GM19438 (cell line): Measurements from ENCODE around the gene TMEM8B.

Experiments used
- ATAC-seq: cut with Tn5 transposase; IDR thresholded peaks from one replicate; pipeline ENCODE4 v1.9.1; 2021; ENCODE audit warnings: low read depth; ENCODE audit not compliant: unreplicated experiment

TMEM8B gene, protein sequence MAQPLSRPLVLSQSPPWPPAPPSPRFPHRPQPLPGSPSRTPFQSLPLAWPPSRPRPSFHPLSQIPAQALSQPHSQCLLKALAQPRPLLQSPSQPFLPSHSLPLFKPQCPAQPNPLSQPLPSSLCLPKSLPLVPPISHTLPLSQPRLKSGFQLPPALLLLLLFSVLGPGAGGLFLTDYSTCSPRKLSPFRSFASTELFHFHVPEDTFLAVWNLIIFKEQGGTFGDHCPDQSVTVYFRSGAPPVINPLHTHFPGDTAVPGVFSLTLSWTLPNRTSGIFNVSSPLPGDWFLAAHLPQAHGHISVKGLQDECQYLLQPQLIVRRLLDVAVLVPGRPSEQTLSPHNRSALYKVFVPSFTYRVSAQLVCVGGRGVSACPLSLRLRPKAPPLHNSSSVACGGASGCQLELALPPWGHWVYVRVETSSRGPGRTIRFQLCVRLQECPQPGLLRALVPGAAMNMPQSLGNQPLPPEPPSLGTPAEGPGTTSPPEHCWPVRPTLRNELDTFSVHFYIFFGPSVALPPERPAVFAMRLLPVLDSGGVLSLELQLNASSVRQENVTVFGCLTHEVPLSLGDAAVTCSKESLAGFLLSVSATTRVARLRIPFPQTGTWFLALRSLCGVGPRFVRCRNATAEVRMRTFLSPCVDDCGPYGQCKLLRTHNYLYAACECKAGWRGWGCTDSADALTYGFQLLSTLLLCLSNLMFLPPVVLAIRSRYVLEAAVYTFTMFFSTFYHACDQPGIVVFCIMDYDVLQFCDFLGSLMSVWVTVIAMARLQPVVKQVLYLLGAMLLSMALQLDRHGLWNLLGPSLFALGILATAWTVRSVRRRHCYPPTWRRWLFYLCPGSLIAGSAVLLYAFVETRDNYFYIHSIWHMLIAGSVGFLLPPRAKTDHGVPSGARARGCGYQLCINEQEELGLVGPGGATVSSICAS

DNA sequence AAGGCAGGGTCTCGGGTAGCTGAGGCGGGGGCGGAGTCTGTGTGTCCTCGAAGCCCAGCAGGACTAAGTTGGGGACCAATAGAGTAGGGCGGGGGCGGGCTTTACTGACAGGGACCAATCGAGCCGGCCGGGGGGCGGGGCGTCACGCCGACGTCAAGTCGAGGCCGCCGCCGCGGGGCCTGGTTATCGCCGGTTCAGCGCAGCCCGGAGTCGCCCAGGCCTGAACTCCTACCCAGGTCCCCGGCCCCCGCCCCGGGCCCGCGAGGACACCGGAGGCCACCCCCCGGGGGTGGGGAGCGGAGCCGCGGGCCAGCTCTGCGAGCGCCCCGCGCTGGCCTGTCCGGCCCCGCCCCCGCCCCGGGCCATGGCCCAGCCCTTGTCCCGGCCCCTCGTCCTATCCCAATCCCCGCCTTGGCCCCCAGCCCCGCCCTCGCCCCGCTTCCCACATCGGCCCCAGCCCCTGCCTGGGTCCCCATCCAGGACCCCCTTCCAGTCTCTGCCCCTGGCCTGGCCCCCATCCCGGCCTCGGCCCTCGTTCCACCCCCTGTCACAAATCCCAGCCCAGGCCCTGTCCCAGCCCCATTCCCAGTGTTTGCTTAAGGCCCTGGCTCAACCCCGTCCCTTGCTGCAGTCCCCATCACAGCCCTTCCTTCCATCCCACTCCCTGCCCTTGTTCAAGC lies at the start of gene TMEM8B:
Gene TMEM8B, plus strand, starts transcription at position 145 of the 680 bp plus-strand sequence. Its CDS starts 220 bp downstream, at position 365.
- ATAC-seq, result peak; percentile 73

DNA sequence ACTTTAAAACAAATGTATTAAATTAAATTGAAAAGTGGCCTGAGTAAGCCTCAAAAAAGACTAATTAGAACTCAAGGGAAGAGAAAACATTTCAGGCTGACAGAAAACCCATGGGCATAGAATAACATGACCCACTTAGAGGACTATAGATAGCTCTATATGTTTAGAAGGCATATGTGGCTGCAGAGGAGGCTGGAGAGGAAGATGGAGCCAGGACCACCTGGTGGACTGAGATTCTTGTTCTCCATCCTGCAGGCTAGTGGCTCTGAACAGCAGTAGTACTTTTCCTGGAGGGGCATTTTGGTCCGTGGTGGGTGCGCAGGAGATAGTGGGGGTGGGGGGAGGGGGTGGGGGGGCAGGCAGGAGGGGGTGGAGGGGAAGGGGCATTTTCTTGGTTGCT lies 48.0 kb upstream of the TMEM8B start:
- ATAC-seq, result no peak

DNA sequence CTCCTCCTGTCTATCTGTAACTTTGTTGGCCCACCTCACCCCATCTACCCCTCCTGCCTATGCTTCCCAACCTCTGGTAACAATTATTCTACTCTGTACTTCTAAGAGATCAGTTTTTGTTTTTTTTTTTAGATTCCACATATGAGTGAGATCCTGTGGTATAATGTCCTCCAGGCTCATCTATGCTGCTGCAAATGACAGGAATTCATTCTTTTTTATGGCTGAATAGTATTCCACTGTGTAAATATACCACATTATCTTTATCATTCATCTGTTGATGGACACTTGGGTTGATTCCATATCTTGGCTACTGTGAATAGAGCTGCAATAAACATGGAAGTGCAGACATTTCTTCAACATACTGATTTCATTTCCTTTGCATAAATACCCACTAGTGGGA lies 45.6 kb upstream of the TMEM8B start:
- ATAC-seq, result no peak

DNA sequence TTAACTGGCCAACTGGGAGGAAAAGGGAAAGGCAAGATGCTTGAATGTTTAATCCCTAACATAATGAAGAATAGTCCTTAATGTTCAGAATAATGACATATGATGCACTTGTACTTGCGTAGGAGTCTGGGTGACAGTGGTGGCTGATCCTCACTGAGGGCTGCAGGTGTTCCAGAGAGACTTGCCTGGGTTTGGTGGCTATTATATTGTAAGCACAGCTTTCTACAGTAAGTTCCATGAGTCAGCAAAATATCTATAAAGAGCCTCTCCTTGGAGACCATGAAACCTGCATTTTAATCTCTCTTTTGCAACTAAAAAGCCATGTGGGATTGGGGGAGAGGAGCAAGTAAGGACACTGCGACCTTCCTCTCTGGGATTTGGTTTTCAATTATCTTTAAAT lies 39.5 kb upstream of the TMEM8B start:
- no peak for ATAC-seq

DNA sequence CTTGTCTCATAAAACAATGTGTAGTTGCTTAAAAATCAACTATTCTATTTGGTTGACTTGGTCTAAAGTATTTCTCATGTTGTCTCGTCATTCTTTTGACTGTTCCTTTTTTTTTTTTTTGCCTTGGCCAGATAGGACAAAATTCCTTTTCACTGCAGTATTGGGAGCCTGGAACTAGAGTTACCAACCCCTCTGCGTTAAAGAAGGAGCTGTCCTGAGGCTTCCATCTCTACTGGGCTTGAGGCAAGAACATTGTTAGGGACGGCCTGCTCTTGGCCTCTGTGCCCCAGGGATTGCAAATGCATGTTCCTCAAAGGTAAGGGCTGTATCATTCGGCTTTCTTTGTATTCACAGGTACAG lies 39.0 kb upstream of the TMEM8B start:
- ATAC-seq, result no peak

DNA sequence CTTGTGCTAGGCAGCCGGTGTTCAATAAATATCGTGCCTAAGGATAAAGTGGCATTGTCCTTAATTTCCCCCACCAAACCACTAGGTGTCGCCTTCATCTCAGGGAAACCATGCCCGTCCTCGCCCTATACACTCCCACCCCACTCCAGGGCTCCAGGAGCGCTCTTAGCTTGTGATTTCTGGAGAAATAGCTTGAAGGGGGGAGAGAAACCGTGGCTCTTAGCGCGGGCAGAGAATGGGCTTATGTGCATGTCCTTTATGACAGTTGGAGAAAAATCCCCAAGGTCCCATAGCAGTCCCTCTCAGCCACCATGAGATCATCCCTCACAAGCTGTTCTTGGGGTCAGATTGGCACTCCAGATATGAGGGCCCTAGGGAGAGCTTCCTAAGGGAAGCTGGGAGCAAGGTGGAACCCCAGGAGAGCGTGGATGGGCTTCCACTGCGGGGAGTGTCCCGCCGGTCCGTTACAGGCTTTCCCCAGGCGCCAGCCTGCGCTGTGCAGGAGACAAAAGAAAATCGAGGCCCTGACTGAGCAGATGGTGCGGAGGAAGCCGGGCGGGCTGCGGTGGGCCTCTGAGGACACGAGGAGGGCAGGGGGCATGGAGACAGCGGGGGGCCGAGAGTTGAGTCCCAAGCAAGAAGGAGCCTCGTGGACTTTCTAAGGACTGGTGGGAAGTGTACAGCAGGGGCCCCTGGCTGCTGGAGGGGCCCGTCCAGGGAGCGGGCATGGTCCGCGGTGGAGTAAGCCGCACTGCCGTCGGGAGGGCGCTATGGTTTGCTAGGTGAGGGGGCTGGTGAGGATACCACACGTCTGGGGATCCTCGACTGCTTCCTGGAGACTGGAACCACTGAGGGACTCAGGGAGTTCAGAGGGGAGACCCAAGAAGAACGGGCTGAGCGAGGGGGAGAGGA lies 38.4 kb upstream of the TMEM8B start:
- ATAC-seq, result no peak

DNA sequence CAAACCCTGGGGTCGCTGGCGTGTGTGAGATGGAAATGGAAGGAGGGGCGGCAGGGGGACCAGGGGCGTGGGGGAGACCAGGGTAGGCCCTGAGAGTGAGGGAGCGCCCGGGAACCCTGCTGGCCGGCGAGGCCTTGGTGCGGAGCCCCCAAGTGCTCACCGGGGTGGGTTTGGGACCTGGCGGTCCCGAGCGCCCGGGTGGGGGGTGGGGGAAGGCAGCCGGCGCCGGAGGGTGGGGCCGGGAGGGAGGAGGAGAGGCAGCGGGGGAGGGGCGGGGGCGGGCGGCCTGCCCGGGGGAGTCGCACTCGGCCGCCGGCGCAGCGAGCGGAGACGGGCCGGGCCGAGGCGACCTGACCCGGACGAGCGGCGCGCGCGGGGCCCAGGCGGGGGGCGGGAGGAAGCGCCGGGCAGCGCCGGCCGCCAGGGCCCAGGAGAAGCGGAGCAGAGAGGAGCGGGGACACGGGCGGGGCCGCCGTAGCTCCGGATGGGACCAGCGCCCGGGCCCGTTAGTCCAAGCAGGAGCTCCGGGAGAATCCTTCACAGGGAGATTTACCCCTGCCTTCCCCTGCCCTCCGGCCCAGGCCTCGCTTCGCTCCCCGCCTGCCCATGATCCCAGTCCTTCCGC lies 37.6 kb upstream of the TMEM8B start, which contains the start of gene NPR2:
Gene NPR2, plus strand, starts transcription at position 295 of the 625 bp plus-strand sequence. CDS start 818 bp downstream, outside the sequence.
- ATAC-seq, result no peak

DNA sequence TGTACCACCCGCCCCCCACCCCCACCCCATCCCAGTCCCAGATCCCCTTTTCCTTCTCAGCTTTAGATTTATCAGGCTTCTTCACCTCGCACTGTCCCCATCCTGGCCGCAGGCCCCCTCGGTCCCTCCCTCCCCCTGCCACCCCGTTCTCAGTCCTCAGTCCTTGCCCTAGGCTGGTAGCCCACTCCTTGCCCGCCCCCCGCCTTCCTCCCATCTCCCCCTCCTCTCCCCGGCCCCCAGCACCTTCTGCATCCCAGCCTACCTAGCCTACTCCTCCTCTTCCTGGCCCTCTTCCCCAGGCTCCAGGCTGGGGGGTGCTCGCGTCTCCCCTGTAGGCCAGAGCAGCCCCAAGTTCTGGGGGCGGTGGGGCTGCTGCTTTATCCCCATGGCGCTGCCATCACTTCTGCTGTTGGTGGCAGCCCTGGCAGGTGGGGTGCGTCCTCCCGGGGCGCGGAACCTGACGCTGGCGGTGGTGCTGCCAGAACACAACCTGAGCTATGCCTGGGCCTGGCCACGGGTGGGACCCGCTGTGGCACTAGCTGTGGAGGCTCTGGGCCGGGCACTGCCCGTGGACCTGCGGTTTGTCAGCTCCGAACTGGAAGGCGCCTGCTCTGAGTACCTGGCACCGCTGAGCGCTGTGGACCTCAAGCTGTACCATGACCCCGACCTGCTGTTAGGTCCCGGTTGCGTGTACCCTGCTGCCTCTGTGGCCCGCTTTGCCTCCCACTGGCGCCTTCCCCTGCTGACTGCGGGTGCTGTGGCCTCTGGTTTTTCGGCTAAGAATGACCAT lies 36.8 kb upstream of the TMEM8B start:
- no peak for ATAC-seq

DNA sequence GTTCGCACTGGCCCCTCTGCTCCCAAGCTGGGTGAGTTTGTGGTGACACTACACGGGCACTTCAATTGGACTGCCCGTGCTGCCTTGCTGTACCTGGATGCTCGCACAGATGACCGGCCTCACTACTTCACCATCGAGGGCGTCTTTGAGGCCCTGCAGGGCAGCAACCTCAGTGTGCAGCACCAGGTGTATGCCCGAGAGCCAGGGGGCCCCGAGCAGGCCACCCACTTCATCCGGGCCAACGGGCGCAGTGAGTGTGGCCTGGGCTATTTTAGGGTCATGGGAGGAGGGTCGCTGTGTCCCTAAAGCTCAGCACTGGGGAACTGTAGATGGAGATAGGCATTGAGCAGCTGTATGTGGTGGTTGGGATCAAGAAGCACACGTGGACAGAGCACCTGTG lies 36.2 kb upstream of the TMEM8B start:
- ATAC-seq, result no peak

DNA sequence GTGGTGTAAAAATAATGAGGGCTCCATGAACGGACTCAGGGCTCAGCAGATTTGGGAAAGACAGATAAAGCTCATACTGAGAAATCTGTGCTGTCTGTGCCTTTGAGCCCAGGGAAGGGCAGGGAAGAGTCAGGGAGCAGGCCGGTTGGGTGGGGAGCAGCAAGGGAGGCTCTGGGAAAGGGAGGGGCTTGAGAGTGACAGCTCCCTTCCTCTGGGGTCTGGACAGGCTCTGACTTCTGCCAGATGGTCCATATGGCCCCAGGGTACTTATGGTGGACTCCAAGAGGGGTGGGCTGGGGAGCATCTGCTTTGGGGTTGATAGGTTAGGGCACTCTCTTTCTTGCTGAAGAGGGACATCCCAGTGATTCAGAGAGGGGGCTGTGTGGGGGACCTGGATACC lies 35.6 kb upstream of the TMEM8B start:
- no peak for ATAC-seq

DNA sequence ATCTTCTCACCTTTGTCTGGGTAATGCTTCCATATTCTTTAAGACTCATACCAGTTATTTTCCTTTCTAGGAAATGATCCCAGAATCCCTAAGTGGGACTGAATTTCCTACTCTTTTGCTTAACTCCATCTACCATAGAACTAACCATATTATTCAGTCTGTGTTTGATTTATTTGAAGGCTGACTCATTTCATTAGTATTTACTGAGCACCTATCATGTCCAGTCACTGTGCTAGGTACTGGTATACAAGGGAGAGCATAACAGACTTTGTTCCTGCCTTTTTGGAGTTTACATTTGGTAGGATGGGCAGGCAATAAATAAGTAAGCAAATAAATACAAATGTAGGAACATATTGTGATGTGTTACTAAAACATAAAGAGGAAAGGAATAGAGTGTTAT lies 33.3 kb upstream of the TMEM8B start:
- no peak for ATAC-seq

DNA sequence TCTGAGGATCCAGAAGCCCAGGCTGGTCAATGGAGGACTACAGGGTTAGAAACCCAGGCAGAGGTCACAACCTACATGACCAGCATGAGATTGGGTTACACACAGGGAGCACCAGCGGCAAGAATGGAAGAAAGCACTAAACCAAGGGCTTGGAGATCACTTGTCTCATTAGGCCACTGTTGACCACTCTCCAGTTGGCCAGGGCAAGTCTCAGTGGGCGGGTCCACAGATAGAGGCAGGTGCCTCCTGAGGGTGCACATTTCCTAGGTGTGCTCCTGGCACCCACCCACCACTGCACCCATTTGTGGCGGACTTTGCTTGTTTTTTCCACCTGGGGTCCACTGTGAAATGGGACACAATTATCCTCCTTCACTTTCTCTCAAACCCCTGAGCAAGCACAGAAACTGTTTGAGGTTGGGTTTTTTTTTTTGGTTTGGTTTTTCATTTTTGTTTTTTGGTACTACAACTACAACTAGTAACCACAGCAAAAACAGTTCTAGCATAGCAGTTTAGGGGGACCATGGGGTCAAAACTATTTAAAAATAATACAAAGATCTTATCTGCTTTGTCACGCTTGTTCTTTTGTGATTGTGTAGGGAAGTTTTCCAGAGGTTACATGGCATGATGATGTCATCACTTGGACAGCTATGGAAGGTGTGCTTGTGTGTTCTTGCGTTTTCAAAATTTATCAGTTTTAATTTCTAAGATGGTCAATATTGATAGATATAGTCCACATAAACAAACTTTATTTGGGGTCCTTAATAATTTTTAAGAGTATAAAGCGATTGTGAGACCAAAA lies 31.5 kb upstream of the TMEM8B start:
- ATAC-seq, result no peak

DNA sequence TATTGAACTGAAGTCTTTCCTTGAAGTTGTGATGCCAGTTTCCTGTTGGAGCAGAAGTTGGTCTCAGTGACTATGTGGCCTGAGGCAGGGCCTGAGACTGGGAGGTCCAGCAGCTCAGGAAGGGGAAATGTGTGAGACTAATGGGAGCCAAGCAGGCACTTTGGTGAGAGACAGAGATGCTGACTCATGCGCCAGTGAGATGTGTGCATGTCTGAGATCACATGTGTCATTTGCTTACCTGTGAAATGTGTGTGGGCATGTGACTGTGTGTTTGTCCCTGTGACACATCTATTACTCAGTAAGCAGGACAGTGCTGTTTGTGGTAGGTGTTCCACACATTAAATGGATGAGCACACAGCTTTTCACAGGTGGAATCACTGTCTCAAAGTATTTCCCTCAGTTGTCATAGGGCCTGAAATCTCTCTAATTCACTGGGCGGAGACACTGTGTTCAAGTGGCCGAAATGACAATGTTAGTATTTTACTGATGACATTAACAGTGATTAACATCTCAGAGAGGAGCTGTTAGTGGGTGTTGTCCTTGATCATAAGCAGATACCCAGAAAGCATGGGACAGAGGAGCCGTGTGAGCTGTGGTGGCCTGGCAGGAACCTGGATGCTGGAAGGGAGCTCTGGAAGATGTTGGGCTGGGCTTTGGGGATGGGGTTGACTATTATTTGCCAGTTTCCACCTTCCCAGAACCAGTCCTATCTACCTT lies 30.2 kb upstream of the TMEM8B start:
- no peak for ATAC-seq

DNA sequence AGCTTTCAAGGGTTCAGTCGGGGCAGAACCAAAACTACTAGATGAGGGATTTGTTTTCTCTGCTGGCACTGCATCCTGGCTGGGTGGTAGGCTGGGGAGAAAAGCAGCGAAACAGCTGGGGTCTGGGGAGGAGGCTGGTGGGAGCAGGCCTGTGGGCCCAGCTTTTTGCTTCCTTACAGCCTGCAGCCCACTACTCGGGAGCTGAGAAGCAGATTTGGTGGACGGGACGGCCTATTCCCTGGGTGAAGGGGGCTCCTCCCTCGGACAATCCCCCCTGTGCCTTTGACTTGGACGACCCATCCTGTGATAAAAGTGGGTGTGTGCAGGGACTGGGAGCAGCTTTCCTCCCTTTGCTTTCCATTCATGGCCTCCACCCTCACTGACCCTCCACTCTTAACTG lies 28.5 kb upstream of the TMEM8B start:
- no peak for ATAC-seq

DNA sequence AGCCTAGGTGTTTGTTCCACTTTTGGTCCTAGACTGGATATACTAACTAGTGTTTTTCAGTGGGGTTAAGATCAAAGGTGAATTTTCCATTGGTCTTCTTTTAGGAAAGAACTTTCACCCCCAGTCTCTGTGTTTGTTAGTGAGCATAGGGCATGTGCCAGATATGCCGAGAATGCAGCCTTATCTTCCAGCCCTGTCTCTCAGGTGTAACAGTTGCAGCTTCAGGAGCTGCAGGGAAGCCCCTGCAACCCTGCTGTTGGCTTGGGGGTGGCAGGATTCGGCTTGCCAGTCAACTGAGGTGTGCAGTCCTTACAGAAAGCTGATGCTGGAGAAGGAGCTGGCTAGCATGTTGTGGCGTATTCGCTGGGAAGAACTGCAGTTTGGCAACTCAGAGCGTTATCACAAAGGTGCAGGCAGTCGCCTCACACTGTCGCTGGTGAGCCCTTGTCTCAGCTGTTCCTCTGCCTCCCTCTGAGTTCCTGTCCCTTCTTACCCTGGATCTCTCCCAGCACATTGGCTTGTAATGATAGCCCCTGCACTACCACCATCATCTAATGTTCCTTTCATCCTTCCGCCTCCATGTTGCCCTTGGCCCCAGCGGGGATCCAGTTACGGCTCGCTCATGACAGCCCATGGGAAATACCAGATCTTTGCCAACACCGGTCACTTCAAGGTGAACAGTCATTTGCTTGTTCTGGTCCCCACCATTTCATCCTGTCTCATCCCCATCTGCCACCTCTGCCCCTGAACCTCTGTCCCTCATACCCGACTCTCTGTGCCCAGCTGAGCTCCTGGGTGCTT lies 27.5 kb upstream of the TMEM8B start:
- ATAC-seq, result no peak

DNA sequence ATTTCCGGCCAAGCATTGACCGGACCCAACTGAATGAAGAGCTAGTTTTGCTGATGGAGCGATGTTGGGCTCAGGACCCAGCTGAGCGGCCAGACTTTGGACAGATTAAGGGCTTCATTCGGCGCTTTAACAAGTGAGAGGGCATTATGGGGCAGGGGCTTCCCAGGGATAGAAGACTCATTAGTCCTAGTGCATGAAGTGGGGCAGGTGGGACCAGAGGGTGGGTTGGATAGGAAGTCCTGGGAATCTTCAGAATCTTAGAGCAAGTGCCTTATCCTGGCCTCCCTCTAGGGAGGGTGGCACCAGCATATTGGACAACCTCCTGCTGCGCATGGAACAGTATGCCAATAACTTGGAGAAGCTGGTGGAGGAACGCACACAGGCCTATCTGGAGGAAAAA lies 22.9 kb upstream of the TMEM8B start:
- ATAC-seq, result no peak

DNA sequence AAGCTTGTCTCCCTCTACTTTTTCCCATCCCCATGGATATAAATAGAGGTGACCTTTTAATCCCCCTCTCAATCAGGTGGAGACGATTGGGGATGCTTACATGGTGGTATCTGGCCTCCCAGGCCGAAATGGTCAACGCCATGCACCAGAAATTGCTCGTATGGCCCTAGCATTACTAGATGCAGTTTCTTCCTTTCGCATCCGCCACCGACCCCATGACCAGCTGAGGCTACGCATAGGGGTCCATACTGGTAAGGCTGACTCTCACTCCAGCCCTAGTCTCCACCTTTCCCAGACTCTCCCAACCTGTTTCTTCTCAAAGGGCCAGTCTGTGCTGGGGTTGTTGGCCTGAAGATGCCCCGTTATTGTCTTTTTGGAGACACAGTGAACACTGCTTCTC lies 20.6 kb upstream of the TMEM8B start:
- ATAC-seq, result no peak
